Natural killer cell (primary cell): ENCODE data around the gene CAPN9. TPM values are rescaled to one million over a fixed set of nuclear protein-coding genes. Genes with fewer than 3 reads are reported as not detected.

Experiments
- ATAC-seq, 3 donors: fragments of 150-1000 bp in 2 of 3; fragments of 200-7000 bp in 1 of 3; cut with Tn5 transposase; 1 replicate in 1 of 3; 2 replicates in 2 of 3; pipeline ENCODE4 v1.10.0; 2021; ENCODE audit warnings: mild to moderate bottlenecking in 2 of 3, moderate library complexity in 2 of 3
- DNase-seq, 2 donors: peaks; one replicate each; pipeline versions ENCODE4 v3.0.0 to v3.0.0-alpha.2; 2013 to 2021; ENCODE audit warnings: mixed read lengths in 1 of 2
- H3K27ac ChIP-seq: one replicate; pipeline ENCODE4 v1.5.1; 2013; ENCODE audit warnings: mild to moderate bottlenecking, low read length
- H3K27me3 ChIP-seq: one replicate; pipeline ENCODE4 v1.6.1; 2013; ENCODE audit warnings: low read length; ENCODE audit not compliant: control insufficient read depth, insufficient read depth
- H3K36me3 ChIP-seq: one replicate; pipeline ENCODE4 v1.6.1; 2013; ENCODE audit warnings: low read length; ENCODE audit not compliant: control insufficient read depth, insufficient read depth
- H3K4me1 ChIP-seq: one replicate; pipeline ENCODE4 v1.6.1; 2013; ENCODE audit warnings: low read length; ENCODE audit not compliant: control insufficient read depth, insufficient read depth
- H3K4me3 ChIP-seq: one replicate; pipeline ENCODE4 v1.5.1; 2013; ENCODE audit warnings: low read length
- H3K9me3 ChIP-seq: one replicate; pipeline ENCODE4 v1.6.1; 2013; ENCODE audit warnings: low read length; ENCODE audit not compliant: control insufficient read depth, insufficient read depth
- H3K27ac Mint-ChIP-seq, 2 donors: one replicate each; pipeline ENCODE4 v1.8.0; 2022; ENCODE audit warnings: mild to moderate bottlenecking in 2 of 2, mixed read lengths in 2 of 2, moderate library complexity in 1 of 2
- H3K27me3 Mint-ChIP-seq, 2 donors: one replicate each; pipeline ENCODE4 v1.8.0; 2022; ENCODE audit warnings: low read depth in 2 of 2, mixed read lengths in 2 of 2
- H3K36me3 Mint-ChIP-seq: one replicate; pipeline ENCODE4 v1.8.0; 2022; ENCODE audit warnings: mixed read lengths
- H3K4me1 Mint-ChIP-seq, 2 donors: one replicate each; pipeline ENCODE4 v1.8.0; 2022; ENCODE audit warnings: mixed read lengths in 2 of 2
- H3K4me3 Mint-ChIP-seq: one replicate; pipeline ENCODE4 v1.8.0; 2022; ENCODE audit warnings: mild to moderate bottlenecking, moderate library complexity, mixed read lengths
- H3K9me3 Mint-ChIP-seq, 2 donors: one replicate each; pipeline ENCODE4 v1.8.0; 2022; ENCODE audit warnings: mixed read lengths in 2 of 2
- WGBS: methylation state at CpG from one replicate; pipeline ENCODE4 v1.1.7; 2013; ENCODE audit warnings: missing lambda C conversion rate; ENCODE audit not compliant: insufficient coverage; 5-methylcytosine and 5-hydroxymethylcytosine counted together
- intact Hi-C: fragments of 100-400 bp; cut with micrococcal nuclease; formaldehyde crosslinking; loops from one replicate; pipeline ENCODE4 v1.14.2; 2022
- total RNA-seq, 4 donors: library from RNA; stranded (reverse); fragments of 120-200 nt in 1 of 4; gene quantifications; one replicate each; pipeline versions ENCODE4 v1.2.3 to v1.2.4, GENCODE V29; 2013 to 2022
- TF ChIP-seq, protein P1 (sequence below): fragments of 200-600 bp; IDR thresholded peaks from one replicate; pipeline ENCODE4 v1.8.0; 2022; ENCODE audit warnings: antibody characterized with exemption

Gene CAPN9
- total RNA-seq, 3 donors from 2014 or later (not counting 1 experiment from before 2014, with no cell fraction given) = not detected

DNA sequence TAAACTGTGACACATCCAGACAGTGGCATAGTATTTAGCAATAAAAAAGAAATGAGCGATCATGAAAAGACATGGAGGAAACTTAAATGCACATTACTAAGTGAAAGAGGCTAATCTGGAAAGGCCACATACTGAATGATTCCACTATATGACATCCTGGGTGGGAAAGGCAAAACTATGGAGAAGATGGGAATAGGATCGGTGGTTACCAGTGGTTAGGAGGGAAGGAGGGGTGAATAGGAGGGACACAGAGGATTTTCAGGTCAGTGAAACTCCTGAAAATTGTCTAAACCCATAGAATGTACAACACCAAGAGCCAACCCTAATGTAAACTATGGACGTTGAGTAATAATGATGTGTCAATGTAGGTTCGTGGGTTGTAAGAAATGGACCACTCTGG, 47.1 kb upstream of the CAPN9 start:
- WGBS = 95% methylated on average over 4 of the region's 4 CpGs
- H3K27ac ChIP-seq = no peak overlapping the region
- Mint-ChIP-seq H3K9me3 (no peaks in the 10 kb centered on the region), H3K27me3 (no peaks in the 10 kb centered on the region), H3K27ac (no peak overlapping the region), H3K36me3 (no peaks in the 10 kb centered on the region), H3K4me3 (no peak overlapping the region), H3K4me1 (no peaks in the 10 kb centered on the region)
- no peak for DNase-seq
- no peaks in the 10 kb centered on the region for H3K9me3 ChIP-seq
- no peaks in the 10 kb centered on the region for H3K36me3 ChIP-seq
- no peak overlapping the region for H3K4me3 ChIP-seq
- TF ChIP-seq, protein P1, sequence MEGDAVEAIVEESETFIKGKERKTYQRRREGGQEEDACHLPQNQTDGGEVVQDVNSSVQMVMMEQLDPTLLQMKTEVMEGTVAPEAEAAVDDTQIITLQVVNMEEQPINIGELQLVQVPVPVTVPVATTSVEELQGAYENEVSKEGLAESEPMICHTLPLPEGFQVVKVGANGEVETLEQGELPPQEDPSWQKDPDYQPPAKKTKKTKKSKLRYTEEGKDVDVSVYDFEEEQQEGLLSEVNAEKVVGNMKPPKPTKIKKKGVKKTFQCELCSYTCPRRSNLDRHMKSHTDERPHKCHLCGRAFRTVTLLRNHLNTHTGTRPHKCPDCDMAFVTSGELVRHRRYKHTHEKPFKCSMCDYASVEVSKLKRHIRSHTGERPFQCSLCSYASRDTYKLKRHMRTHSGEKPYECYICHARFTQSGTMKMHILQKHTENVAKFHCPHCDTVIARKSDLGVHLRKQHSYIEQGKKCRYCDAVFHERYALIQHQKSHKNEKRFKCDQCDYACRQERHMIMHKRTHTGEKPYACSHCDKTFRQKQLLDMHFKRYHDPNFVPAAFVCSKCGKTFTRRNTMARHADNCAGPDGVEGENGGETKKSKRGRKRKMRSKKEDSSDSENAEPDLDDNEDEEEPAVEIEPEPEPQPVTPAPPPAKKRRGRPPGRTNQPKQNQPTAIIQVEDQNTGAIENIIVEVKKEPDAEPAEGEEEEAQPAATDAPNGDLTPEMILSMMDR = no peak
- ATAC-seq = no peak
- no peaks in the 10 kb centered on the region for H3K27me3 ChIP-seq
- peaks cover 18% of the 10 kb centered on the region for H3K4me1 ChIP-seq
- intact Hi-C loops = no loop called here

DNA sequence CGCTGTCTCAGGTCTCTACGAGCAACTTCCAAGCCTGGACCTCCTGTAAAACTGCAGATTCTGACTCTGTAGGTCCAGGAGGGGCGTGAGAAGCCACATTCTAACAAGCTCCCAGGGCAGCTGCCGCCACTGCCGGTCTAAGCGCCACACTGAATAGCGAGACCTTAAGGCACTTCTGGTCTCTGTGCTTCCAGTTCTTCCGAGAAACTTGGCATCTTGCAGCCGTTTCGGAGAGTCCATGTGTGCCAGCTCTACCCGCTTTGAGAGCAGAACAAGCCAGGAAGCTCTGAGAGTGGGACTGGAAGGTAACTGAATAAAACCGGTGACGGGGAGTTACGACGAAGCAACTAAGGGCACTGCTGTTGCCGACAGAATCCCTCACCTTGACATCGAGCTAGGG, 45.8 kb upstream of the CAPN9 start:
- no peak overlapping the region for H3K27ac Mint-ChIP-seq
- H3K27ac ChIP-seq = no peak overlapping the region
- peaks cover 18% of the 10 kb centered on the region for H3K4me1 ChIP-seq
- H3K27me3 Mint-ChIP-seq = no peaks in the 10 kb centered on the region
- H3K4me3 ChIP-seq = no peak overlapping the region
- H3K9me3 Mint-ChIP-seq = no peaks in the 10 kb centered on the region
- H3K4me3 Mint-ChIP-seq = no peak overlapping the region
- 82% methylated on average over 17 of the region's 17 CpGs for WGBS
- H3K9me3 ChIP-seq = no peaks in the 10 kb centered on the region
- intact Hi-C loops = no loop called here
- DNase-seq (no peak), ATAC-seq (no peak)
- TF ChIP-seq, protein P1 = no peak
- no peaks in the 10 kb centered on the region for H3K27me3 ChIP-seq
- H3K36me3 ChIP-seq = no peaks in the 10 kb centered on the region
- H3K36me3 Mint-ChIP-seq = no peaks in the 10 kb centered on the region
- H3K4me1 Mint-ChIP-seq = no peaks in the 10 kb centered on the region

DNA sequence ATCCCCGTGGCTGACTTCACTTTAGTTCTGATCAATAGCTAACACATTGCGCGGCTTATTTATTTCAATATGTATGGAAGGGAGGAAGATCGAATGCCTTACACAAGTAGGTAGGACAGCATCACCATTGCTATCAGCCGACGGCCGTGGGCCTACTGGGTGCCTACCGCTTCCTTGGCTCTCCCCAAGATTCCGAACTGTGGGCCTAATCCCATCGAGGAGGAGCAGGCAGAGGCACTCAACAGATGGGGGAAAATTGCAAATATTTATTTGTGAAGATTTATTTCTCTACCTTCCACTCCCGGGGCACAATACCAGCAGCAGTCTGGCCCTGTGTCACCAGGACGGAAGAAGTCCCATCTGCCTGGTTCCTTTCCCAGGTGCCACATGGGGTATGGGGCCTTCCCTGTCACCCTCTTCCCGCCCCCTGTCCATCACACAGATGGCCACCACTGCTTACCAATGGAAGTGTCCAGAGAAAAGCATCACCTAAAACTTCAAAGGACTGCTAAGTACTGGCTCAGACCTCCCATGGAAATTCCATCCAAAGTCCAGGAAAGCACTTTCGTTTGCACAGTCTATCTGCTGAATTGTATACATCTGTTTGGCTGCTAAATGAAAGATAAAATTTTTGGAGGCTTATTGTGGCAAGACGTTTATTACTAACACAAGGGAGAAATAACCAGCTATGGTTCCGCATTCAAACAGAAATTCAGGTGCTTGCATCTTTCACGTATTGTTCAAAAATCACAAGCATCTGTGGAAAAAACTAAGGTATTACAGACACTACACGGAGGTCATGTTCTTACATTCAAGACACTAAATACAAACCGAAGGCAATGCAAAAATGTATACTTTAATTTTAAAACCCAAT, 45.1 kb upstream of the CAPN9 start:
- ATAC-seq = no peak
- Mint-ChIP-seq H3K27ac (no peak overlapping the region), H3K4me1 (no peaks in the 10 kb centered on the region), H3K4me3 (no peak overlapping the region), H3K9me3 (no peaks in the 10 kb centered on the region), H3K36me3 (no peaks in the 10 kb centered on the region), H3K27me3 (no peaks in the 10 kb centered on the region)
- Histone ChIP-seq H3K4me3 (no peak overlapping the region), H3K27me3 (no peaks in the 10 kb centered on the region), H3K27ac (no peak overlapping the region), H3K36me3 (no peaks in the 10 kb centered on the region), H3K9me3 (no peaks in the 10 kb centered on the region), H3K4me1 (peaks cover 18% of the 10 kb centered on the region)
- TF ChIP-seq, protein P1 = no peak
- DNase-seq = no peak
- intact Hi-C loops = no loop called here
- WGBS = 88% methylated on average over 18 of the region's 19 CpGs
